T-helper 2 cell (primary cell): ENCODE data around the gene BRAF.
"Not testable (repeated sequence)": the region's sequence is repeated elsewhere in the genome, so short reads cannot be mapped to it uniquely, and the experiment has no call there.

Experiments used
- DNase-seq, 5 experiments: peaks; one replicate each; pipeline versions ENCODE4 v3.0.0 to v3.0.0-alpha.2; 2012 to 2022

Gene BRAF

DNA sequence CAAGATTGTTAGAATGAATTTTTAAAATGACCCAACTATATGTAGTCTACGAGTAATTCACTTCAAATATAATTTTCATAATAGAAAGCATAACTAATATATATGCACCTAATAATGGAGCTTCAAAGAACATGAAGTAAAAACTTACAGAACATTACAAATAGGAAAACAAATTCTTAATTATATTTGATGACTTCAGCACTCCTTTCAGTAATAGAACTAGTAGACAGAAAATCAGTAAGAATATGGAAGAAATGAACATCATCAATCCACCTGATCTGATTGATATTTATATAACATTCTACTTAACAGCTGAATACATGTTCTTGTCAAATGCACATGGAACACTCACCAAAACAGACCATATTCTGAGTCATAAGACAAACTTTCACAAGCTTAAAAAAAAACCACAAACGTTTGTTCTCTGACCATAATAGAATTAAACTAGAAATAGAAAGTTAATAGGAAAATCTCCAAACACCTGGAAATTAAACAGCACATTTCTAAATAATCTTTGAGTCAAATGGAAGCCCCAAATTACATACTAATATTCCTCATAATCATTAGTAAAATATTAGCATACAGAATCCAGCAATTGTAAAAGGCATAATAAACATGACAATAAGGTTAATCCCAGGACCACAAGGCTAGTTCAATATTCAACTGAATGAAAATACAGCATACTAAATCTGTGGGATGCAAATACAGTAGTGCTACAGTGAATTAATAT is 48.0 kb downstream of the BRAF start:
- peak in 1 of 5 experiments; percentile 83 for DNase-seq

- no peak for DNase-seq
Observed at GRCh38 chr7:140873434-140873833, 51.3 kb downstream of the BRAF start.

DNA sequence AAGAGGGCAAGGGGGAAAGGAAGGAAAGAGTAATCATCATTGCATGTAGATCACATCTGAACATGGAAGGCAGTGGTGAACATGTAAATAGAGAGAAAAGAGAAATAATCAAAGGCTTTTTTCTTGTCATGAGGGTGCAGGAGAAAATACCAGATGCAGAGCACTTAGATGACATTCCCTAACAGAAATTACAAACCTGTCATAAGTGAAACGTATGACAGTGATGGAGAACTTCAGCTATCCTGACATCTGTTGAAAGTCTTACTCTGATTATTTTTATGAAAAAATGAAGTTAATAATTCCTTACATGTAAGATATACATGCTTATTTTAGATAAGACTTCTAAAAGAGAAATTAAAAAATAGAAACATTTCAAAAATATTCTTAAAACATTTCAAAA is 54.7 kb downstream of the BRAF start:
- DNase-seq = no peak

GRCh38 chr7:140869430-140869829 is 55.3 kb downstream of the BRAF start:
- DNase-seq = no peak

GRCh38 chr7:140867467-140868462 is 57.0 kb downstream of the BRAF start:
- DNase-seq = no peak

GRCh38 chr7:140866926-140867325 is 57.8 kb downstream of the BRAF start:
- no peak for DNase-seq

- DNase-seq = no peak
Observed at GRCh38 chr7:140864732-140865131, 60.0 kb downstream of the BRAF start.

- DNase-seq = no peak
Observed at GRCh38 chr7:140863867-140864266, 60.9 kb downstream of the BRAF start.

DNA sequence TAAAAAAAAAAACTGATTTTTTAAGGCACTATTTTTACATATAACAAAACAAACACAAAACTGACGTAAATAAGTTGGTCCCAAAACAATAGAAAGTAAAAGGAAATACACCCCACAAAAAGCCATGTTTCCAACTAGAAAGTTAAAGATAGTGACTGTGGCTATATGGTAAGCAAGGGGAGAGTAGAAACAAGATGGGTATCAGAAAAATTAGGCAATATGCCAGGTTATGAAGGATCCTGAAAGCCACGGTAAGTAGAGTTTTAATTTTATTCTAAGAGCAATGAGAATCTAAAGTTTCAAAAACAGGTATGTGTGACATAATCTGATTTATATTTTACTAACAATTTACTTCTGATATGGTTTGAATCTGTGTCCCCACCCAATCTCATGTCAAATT is 61.5 kb downstream of the BRAF start:
- DNase-seq = no peak

DNA sequence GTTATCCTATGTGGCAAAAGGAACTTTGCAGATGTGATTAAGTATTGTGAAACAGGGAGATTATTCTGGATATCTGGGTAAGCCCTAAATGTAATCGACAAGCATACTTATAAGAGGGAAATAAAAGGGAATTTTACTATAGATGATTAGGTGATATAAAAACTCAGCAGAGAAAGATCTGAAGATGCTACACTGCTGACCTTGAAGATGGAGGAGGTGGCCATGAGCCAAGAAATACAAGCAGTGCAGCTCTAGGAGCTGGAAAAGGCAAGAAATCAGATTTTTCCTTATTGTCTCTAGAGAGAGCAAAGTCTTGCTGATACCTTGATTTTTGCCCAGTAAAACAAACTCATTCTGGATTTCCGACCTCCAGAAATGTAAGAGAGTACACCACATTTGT is 67.7 kb downstream of the BRAF start:
- no peak for DNase-seq

DNA sequence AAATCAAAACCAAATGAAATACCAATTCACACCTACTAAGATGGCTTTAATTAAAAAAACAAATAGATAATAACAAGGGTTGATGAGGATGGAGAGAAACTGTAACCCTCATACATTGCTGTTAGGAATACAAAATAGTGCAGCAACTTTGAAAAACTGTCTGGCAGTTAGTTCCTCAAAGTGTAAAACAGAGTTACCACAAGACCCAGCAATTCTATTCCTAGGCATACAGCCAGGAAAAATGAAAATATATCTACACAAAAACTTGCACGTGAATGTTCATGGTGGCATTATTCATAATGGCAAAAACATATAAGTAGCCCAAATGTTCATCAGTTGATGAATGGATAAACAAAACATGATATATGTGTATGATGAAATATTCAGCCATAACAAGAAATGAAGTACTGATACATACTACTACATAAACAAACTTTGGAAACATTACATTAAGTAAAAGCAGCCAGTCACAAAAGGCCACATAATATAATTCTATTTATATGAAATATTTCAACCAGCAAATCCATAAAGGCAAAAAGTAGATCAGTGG is 83.5 kb downstream of the BRAF start:
- DNase-seq = no peak

GRCh38 chr7:140831724-140832123 is 93.0 kb downstream of the BRAF start:
- DNase-seq = no peak

GRCh38 chr7:140829720-140830119 is 95.0 kb downstream of the BRAF start:
- no peak for DNase-seq

DNA sequence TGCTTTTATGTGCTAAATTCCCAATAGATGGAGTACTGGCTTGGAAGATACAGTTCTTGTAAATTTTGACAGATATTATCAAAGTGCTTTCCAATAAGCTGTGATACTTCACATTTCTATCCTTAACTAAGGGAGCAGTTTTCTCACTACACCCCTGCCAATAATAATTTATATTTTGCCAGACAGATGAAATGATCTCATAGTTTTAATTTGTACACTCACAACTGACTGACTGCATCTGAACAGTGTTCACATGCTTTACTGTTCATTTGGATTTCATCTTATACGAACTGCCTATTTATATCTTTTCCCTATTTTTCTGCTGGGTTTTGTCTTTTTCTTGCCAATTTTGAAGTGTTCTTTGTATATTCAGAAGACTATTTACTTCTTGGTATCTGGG is 96.0 kb downstream of the BRAF start:
- no peak for DNase-seq

GRCh38 chr7:140817383-140817782 is 107.3 kb downstream of the BRAF start:
- DNase-seq = not testable (repeated sequence)

DNA sequence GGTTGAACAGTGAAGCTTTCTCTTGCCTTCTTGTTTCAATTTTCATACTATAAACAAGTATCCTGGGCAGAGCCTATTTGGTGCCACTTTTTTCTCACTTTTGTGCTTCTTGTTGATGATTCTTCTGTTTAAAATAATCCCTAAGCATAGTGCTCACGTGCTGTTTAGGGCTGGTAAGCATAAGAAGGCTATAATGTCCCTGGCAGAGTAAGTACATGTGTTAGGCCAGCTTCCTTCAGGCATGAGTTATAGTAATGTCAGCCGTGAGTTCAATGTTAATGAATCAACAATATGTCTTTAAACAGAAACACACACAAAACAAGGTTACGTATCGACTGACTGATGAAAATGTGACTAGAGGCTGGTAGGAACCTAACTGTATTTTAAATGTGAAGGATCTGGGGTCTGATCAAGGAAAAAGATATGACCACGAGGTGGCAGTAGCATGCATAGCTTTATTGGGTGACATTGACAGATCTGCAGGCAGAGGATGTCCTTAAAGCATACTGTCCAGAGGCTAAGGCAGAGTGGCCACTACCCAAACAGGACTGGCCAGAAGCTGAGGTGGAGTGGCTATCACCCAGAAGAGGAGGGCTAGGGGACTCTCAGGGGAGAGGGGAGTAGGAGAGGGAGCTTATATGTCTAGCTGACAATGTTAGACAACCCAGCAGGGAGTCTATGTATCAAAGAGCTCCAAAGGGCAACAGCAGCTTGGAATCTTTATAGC is 113.7 kb downstream of the BRAF start:
- DNase-seq = peak in 4 of 5 experiments; percentile 12 to 70 (median 34)

DNA sequence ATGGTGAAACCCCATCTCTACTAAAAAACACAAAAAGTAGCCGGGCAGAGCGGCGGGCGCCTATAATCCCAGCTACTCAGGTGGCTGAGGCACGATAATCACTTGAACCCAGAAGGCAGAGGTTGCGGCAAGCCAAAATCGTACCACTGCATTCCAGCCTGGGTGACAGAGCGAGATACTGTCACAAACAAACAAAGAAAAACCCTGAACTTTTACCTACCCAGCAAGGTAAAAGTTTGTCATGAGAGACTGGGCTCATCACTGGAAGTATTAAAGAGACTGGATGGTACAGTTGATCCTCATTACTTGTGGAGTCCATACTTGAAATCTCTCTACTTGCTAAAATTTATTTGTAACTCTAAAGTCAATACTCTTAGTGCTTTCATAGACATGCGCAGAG is 114.3 kb downstream of the BRAF start:
- DNase-seq = no peak

DNA sequence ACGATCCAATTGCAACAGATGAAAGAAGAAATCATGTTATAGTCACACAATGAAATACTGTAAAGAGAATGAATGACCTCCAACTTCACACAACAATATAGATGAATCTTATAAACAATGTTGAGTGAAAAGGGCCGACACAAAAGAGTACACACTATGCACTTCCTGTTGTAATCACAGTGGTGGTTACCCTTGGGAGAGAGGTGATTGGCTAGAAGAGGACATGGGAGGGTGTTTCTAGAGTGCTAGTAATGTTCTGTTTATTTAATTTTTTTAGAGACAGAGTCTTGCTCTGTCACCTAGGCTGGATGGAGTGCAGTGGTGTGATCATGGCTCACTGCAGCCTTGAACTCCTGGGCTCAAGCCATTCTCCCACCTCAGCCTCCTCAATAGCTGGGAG is 145.8 kb downstream of the BRAF start:
- DNase-seq = peak in 1 of 5 experiments; percentile 53

GRCh38 chr7:140778568-140778967 is 146.2 kb downstream of the BRAF start:
- DNase-seq = no peak

GRCh38 chr7:140774371-140774770 is 150.4 kb downstream of the BRAF start:
- no peak for DNase-seq

DNA sequence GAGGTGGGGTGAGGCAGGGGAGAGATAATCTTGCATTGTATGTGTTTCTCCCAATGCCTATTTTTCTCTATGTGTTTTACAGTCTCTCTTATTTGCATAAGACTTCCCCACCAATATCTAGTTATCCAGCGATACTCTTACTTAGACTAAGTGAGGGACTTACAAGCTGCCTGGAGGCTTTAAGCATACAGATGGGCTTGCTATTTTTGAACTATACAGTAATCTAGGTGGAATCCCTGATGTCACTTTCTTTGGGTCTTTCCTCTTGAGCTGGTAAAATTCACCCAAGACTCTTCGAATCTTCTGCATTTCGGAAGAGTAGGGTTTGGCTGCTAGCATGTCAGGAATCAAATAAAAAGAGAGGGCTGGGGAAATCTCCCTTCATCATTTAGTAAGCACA is 151.6 kb downstream of the BRAF start:
- no peak for DNase-seq

DNA sequence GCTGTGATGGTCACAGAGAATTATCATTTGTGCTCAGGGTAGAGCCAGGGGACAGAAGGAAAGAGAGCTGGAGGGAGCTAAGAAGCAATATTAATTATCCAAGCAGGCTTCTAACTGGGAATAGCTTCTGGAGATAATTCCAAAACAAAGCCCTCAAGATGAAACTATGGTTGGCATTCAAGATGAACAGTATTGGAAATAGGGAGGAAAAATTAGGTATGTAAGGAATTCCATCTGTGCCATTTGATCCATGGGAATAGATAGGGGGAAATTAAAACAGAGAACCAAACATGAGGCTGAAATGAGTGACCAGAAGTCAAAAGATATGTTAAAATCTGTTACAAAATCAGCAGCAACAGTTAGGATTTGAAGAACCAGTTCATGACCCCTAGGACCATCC is 152.9 kb downstream of the BRAF start:
- DNase-seq = no peak

DNA sequence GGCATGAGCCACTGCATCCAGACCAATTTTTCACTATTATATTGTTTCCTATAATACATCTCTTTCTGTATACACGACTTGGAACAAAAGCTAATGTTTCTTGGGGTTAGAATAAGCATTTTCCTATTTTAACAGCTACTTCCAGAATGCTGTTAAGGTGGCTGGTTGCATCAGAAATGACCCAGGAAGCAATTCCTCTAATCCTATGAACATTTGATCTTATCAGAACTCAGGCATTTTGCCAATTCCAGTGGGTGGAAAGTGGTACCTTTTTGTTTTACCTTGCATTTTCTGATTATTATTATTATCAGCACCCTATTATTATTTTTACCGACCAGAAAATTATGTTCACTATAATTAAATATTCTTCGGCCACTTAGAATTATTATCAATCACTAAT is 154.9 kb downstream of the BRAF start:
- DNase-seq = no peak
